Activated B cell treated with CpG ODN at 0.5 μM for 24 hours (primary cell): ENCODE results near the gene LPP. TPM values are rescaled to one million over a fixed set of nuclear protein-coding genes. Genes with fewer than 3 reads are reported as not detected.

Experiments used
- ATAC-seq: fragments of 200-7000 bp; cut with Tn5 transposase; one replicate; pipeline ENCODE4 v1.10.0; 2021; ENCODE audit warnings: low read depth, mild to moderate bottlenecking, moderate library complexity
- CTCF ChIA-PET: fragments of 350-600 bp; sonication (Branson Sonifier 250); formaldehyde crosslinking; loops from one replicate; lab custom pipeline; 2021; ENCODE audit warnings: antibody characterized with exemption; lab: Charles Lee
- POLR2A ChIA-PET: fragments of 350-600 bp; sonication (Branson Sonifier 250); formaldehyde crosslinking; loops from one replicate; lab custom pipeline; 2021; ENCODE audit warnings: antibody characterized with exemption; lab: Charles Lee
- DNase-seq: peaks from one replicate; pipeline ENCODE4 v3.0.0; 2022
- H3K27ac Mint-ChIP-seq: one replicate; pipeline ENCODE4 v1.8.0; 2020; ENCODE audit warnings: mixed read lengths
- H3K27me3 Mint-ChIP-seq: one replicate; pipeline ENCODE4 v1.8.0; 2021; ENCODE audit warnings: mixed read lengths
- H3K36me3 Mint-ChIP-seq: one replicate; pipeline ENCODE4 v1.8.0; 2021; ENCODE audit warnings: low read depth, mixed read lengths
- H3K4me1 Mint-ChIP-seq: one replicate; pipeline ENCODE4 v1.8.0; 2021; ENCODE audit warnings: mixed read lengths
- H3K4me3 Mint-ChIP-seq: one replicate; pipeline ENCODE4 v1.8.0; 2020; ENCODE audit warnings: mild to moderate bottlenecking, mixed read lengths
- H3K9me3 Mint-ChIP-seq: one replicate; pipeline ENCODE4 v1.8.0; 2020; ENCODE audit warnings: mixed read lengths
- CTCF ChIP-seq: fragments of 200-600 bp; IDR thresholded peaks from one replicate; pipeline ENCODE4 v1.8.0; 2022; ENCODE audit warnings: antibody characterized with exemption, mild to moderate bottlenecking
- intact Hi-C: fragments of 100-400 bp; cut with micrococcal nuclease; formaldehyde crosslinking; loops from one replicate; pipeline ENCODE4 v1.15.1; 2024
- total RNA-seq: library from RNA; stranded (reverse); gene quantifications from 2 replicates; pipeline ENCODE4 v1.2.3, GENCODE V29; 2022

Gene LPP
- total RNA-seq, 1 donor from 2014 or later: 60.1 TPM

- peaks cover 65% of the 10 kb centered on the region for H3K4me1 Mint-ChIP-seq
Measured at GRCh38 chr3:188306435-188307005, 152.6 kb downstream of the LPP start.

GRCh38 chr3:188309437-188310269 lies 155.7 kb downstream of the LPP start:
- Mint-ChIP-seq H3K36me3 (no peaks in the 10 kb centered on the region), H3K27ac (peak overlapping the region; percentile 91), H3K27me3 (no peaks in the 10 kb centered on the region), H3K4me1 (peaks cover 39% of the 10 kb centered on the region), H3K4me3 (peak overlapping the region; percentile 72), H3K9me3 (no peaks in the 10 kb centered on the region)
- ChIA-PET POLR2A (interaction anchor here (0.5 to 2.0 kb wide), 16 partner anchors 49 to 569 kb away, joined by 3 to 15 read pairs (median 4); no protein-coding TSS in a partner anchor), CTCF (no interaction called here)
- no peak for TF ChIP-seq CTCF
- intact Hi-C loops: loop anchor here (1.0 to 10.0 kb wide), 11 partner anchors 10 to 645 kb away; no protein-coding TSS in a partner anchor
- DNase-seq: no peak
- peak; percentile 78 for ATAC-seq

More at GRCh38 chr3:188306435-188307005, 152.6 kb downstream of the LPP start:
- Mint-ChIP-seq H3K9me3 (peaks cover 2% of the 10 kb centered on the region), H3K27ac (peak overlapping the region; percentile 19), H3K27me3 (no peaks in the 10 kb centered on the region), H3K36me3 (peaks cover 2% of the 10 kb centered on the region), H3K4me3 (no peak overlapping the region)
- no peak for TF ChIP-seq CTCF
- POLR2A ChIA-PET: interaction anchor here (0.9 to 2.6 kb wide), 12 partner anchors 10 to 567 kb away, joined by 3 to 11 read pairs (median 5); partner anchors contain the start of genes BCL6 and LPP
- intact Hi-C loops: loop anchor here (5.0 to 10.0 kb wide), 5 partner anchors 96 to 648 kb away; no protein-coding TSS in a partner anchor
- CTCF ChIA-PET: interaction anchor here (1.9 to 2.6 kb wide), 2 partner anchors 566 to 648 kb away, joined by 9 to 10 read pairs; no protein-coding TSS in a partner anchor
- ATAC-seq: no peak
- DNase-seq: no peak

- Mint-ChIP-seq H3K27me3 (no peaks in the 10 kb centered on the region), H3K4me1 (peaks cover 39% of the 10 kb centered on the region), H3K9me3 (no peaks in the 10 kb centered on the region), H3K4me3 (peak overlapping the region; percentile 72), H3K36me3 (no peaks in the 10 kb centered on the region), H3K27ac (peak overlapping the region; percentile 91)
- ATAC-seq: no peak
- CTCF ChIA-PET: no interaction called here
- TF ChIP-seq CTCF: no peak
- no peak for DNase-seq
- POLR2A ChIA-PET: interaction anchor here (0.6 to 2.0 kb wide), 18 partner anchors 8 to 570 kb away, joined by 3 to 15 read pairs (median 4); partner anchors contain the start of gene BCL6
- intact Hi-C loops: loop anchor here (2.0 kb wide), 1 partner anchor 17 kb away; no protein-coding TSS in a partner anchor
Measured at GRCh38 chr3:188310270-188310710, 156.3 kb downstream of the LPP start.

GRCh38 chr3:188315553-188315952 lies 161.6 kb downstream of the LPP start:
- Mint-ChIP-seq H3K4me1 (peaks cover 22% of the 10 kb centered on the region), H3K9me3 (no peaks in the 10 kb centered on the region), H3K27me3 (no peaks in the 10 kb centered on the region), H3K4me3 (no peak overlapping the region), H3K27ac (no peak overlapping the region), H3K36me3 (no peaks in the 10 kb centered on the region)
- ATAC-seq (no peak), DNase-seq (no peak)
- CTCF ChIA-PET: interaction anchor here (1.5 kb wide), 1 partner anchor 568 kb away, joined by 3 read pairs; no protein-coding TSS in a partner anchor
- TF ChIP-seq CTCF: no peak
- POLR2A ChIA-PET: interaction anchor here (0.9 to 1.5 kb wide), 2 partner anchors 47 to 268 kb away, joined by 3 read pairs; no protein-coding TSS in a partner anchor
- intact Hi-C loops: no loop called here
